ENCODE results near the gene HS2ST1. TPM values are rescaled to one million over a fixed set of nuclear protein-coding genes. Genes with fewer than 3 reads are reported as not detected.
A peak's percentile ranks its signal among the peaks of the same experiment; 100 is the strongest.

HS2ST1 gene
- polyA plus RNA-seq, 2 of the 4 experiments (the other 2 are of a cell fraction): 15.7 to 26.7 TPM

- DNase-seq (ENCODE audit: low read depth in 1 of 2, low spot score in 1 of 2) (no peak), FAIRE-seq (no peak), ATAC-seq (no peak)
- Histone ChIP-seq H3K9me3 (peaks cover 21% of the 10 kb centered on the region; the same call in 2 of the 3 replicates), H3K4me2 (no peak overlapping the region), H3K4me3 (no peak overlapping the region), H3K4me1 (peaks cover 8% of the 10 kb centered on the region), H3K27ac (no peak overlapping the region)
- no peak for TF ChIP-seq ATOH8 (CRISPR knock-in tag; IDR thresholded peaks at IDR 0.05; ENCODE audit: low read depth)
- TF ChIP-seq NFE2L2 (conservative IDR thresholded peaks at IDR 0.05; ENCODE audit: low read length): no peak
- TF ChIP-seq FOSL2 (IDR thresholded peaks at IDR 0.05): no peak
- no peak for TF ChIP-seq FOSL2 (CRISPR knock-in tag; IDR thresholded peaks at IDR 0.05)
- TF ChIP-seq RFX5 (IDR thresholded peaks at IDR 0.05): no peak
- no peak for TF ChIP-seq HOXB5 (CRISPR knock-in tag; IDR thresholded peaks at IDR 0.05)
- no peak for TF ChIP-seq ESRRA (IDR thresholded peaks at IDR 0.05; ENCODE audit: borderline replicate concordance, low read length)
- no peak for TF ChIP-seq MAFK (IDR thresholded peaks at IDR 0.05; ENCODE audit: partially characterized antibody)
- no peak for TF ChIP-seq GATA3 (IDR thresholded peaks at IDR 0.05; ENCODE audit: borderline replicate concordance)
- no peak for TF ChIP-seq ZNF302 (CRISPR knock-in tag; IDR thresholded peaks at IDR 0.05)
- no peak for TF ChIP-seq EHMT2 (IDR thresholded peaks at IDR 0.05; ENCODE audit: low read depth)
- no peak for TF ChIP-seq SREBF2 (IDR thresholded peaks at IDR 0.05)
- TF ChIP-seq POLR2AphosphoS2 (conservative IDR thresholded peaks at IDR 0.05; ENCODE audit: low read length): no peak
- no peak for TF ChIP-seq CEBPB (IDR thresholded peaks at IDR 0.05)
- no peak for TF ChIP-seq HMGXB4 (CRISPR knock-in tag; IDR thresholded peaks at IDR 0.05; ENCODE audit: borderline replicate concordance)
- TF ChIP-seq BCL3 (IDR thresholded peaks at IDR 0.05): no peak
- no peak for TF ChIP-seq TFCP2L1 (CRISPR knock-in tag; IDR thresholded peaks at IDR 0.05)
- TF ChIP-seq MAX (IDR thresholded peaks at IDR 0.05): no peak
- no peak for TF ChIP-seq FOXS1 (CRISPR knock-in tag; IDR thresholded peaks at IDR 0.05)
- no peak for TF ChIP-seq USF2 (IDR thresholded peaks at IDR 0.05)
- no peak for TF ChIP-seq BHLHE40 (IDR thresholded peaks at IDR 0.05; ENCODE audit: low read depth, low read length)
- ChIA-PET CTCF (no interaction called here), POLR2A (no interaction called here)
- 94% methylated on average over 1 of the region's 1 CpG for WGBS (ENCODE audit: missing lambda C conversion rate)
Measured at GRCh38 chr1:86926883-86927282, 12.4 kb downstream of the HS2ST1 start.

- peaks cover 8% of the 10 kb centered on the region for H3K4me1 ChIP-seq
- CTCF ChIA-PET: no interaction called here
- POLR2A ChIA-PET: no interaction called here
- 46% methylated on average over 1 of the region's 1 CpG for WGBS (ENCODE audit: missing lambda C conversion rate)
- FAIRE-seq: no peak
- DNase-seq (ENCODE audit: low read depth in 1 of 2, low spot score in 1 of 2): no peak
- no peak for ATAC-seq
- H3K9me3 ChIP-seq: peaks cover 12% of the 10 kb centered on the region; the same call in 2 of the 3 replicates
- no peak overlapping the region for H3K4me3 ChIP-seq
- peak overlapping the region; percentile 17; the same call in 1 of the 3 replicates for H3K4me2 ChIP-seq
- no peak overlapping the region for H3K27ac ChIP-seq
- no peak for TF ChIP-seq PBX3 (IDR thresholded peaks at IDR 0.05)
- TF ChIP-seq CHD4 (IDR thresholded peaks at IDR 0.05; ENCODE audit: borderline replicate concordance): no peak
- TF ChIP-seq RNF2 (IDR thresholded peaks at IDR 0.05; ENCODE audit: borderline replicate concordance, low read depth): no peak
- TF ChIP-seq ESRRA (IDR thresholded peaks at IDR 0.05; ENCODE audit: borderline replicate concordance, low read length): no peak
- TF ChIP-seq BHLHE40 (IDR thresholded peaks at IDR 0.05; ENCODE audit: low read depth, low read length): no peak
- no peak for TF ChIP-seq HOXB5 (CRISPR knock-in tag; IDR thresholded peaks at IDR 0.05)
- TF ChIP-seq HDAC2 (IDR thresholded peaks at IDR 0.05): no peak
- no peak for TF ChIP-seq PHF8 (IDR thresholded peaks at IDR 0.05; ENCODE audit: borderline replicate concordance, low read depth)
- TF ChIP-seq RFX5 (IDR thresholded peaks at IDR 0.05): no peak
- no peak for TF ChIP-seq FOXS1 (CRISPR knock-in tag; IDR thresholded peaks at IDR 0.05)
- no peak for TF ChIP-seq USF2 (IDR thresholded peaks at IDR 0.05)
- TF ChIP-seq HMGXB4 (CRISPR knock-in tag; IDR thresholded peaks at IDR 0.05; ENCODE audit: borderline replicate concordance): no peak
Measured at GRCh38 chr1:86928819-86929218, 14.4 kb downstream of the HS2ST1 start.
